Measurements from ENCODE around the gene DCUN1D4.

The DCUN1D4 gene

DNA sequence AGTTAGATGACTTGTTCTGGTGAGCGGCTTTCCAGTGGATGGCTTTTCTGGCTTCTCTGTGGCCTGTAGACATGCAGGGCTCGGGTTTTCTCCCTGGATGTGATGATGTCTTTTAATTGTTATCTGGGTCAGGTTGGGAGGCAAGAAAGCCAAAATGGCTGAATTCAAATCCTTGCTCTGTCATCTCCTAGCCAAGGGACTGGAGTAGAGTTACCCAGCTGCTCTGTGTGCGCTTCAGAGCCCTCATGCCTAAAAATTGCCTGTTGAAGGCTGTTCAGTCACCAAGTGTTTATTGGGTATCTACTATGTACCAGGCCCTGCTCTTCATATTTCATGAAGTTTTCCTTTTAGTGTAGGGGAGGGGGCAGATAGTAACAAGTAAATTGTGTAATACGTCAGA is 7.3 kb downstream of the DCUN1D4 start:
- Histone ChIP-seq H3K23ac (ENCODE audit: low read length in 2 of 2) (no peak overlapping the region), H2BK12ac (ENCODE audit: low read length in 2 of 2) (no peak overlapping the region), H4K91ac (ENCODE audit: low read length) (no peak overlapping the region), H2AFZ (ENCODE audit: low read depth, low read length) (no peak overlapping the region), H2BK15ac (ENCODE audit: low read depth, poor library complexity, severe bottlenecking) (no peak overlapping the region), H3K14ac (ENCODE audit: low read length in 2 of 2) (no peak overlapping the region), H3K79me1 (replicated peaks; ENCODE audit: low read length, poor library complexity, severe bottlenecking) (peaks cover 21% of the 10 kb centered on the region), H3K18ac (ENCODE audit: low read depth in 1 of 2, low read length in 2 of 2) (no peak overlapping the region), H3K4ac (ENCODE audit: low read depth in 1 of 2, low read length in 2 of 2) (no peak overlapping the region), H4K8ac (ENCODE audit: low read length) (no peak overlapping the region), H3K27ac (ENCODE audit: low read length, poor library complexity, severe bottlenecking) (no peak overlapping the region), H3K4me3 (ENCODE audit: insufficient read depth in 1 of 2, low read depth in 1 of 2, low read length in 2 of 2) (no peak overlapping the region), H3K36me3 (ENCODE audit: control insufficient read depth in 1 of 2, insufficient read depth in 2 of 2, low read depth in 1 of 2, low read length in 2 of 2) (peaks cover 3 to 11% of the 10 kb centered on the region in 2 experiments), H3K27me3 (ENCODE audit: control insufficient read depth in 1 of 2, insufficient read depth in 1 of 2, low read length in 2 of 2) (no peaks in the 10 kb centered on the region), H3K4me1 (ENCODE audit: control insufficient read depth, insufficient read depth, low read depth, low read length) (peaks cover 10% of the 10 kb centered on the region), H2BK120ac (ENCODE audit: low read depth, low read length) (no peak overlapping the region), H3K9ac (ENCODE audit: low read length) (no peak overlapping the region), H3K9me3 (ENCODE audit: control insufficient read depth, low read length) (no peaks in the 10 kb centered on the region), H2BK5ac (ENCODE audit: low read depth, low read length, poor library complexity, severe bottlenecking) (no peak overlapping the region), H2AK5ac (ENCODE audit: low read length, severe bottlenecking) (no peak overlapping the region), H3K4me2 (ENCODE audit: low read length, poor library complexity, severe bottlenecking) (no peak overlapping the region)
- DNase-seq: no peak
- 97% methylated on average over 4 of the region's 4 CpGs for WGBS

DNA sequence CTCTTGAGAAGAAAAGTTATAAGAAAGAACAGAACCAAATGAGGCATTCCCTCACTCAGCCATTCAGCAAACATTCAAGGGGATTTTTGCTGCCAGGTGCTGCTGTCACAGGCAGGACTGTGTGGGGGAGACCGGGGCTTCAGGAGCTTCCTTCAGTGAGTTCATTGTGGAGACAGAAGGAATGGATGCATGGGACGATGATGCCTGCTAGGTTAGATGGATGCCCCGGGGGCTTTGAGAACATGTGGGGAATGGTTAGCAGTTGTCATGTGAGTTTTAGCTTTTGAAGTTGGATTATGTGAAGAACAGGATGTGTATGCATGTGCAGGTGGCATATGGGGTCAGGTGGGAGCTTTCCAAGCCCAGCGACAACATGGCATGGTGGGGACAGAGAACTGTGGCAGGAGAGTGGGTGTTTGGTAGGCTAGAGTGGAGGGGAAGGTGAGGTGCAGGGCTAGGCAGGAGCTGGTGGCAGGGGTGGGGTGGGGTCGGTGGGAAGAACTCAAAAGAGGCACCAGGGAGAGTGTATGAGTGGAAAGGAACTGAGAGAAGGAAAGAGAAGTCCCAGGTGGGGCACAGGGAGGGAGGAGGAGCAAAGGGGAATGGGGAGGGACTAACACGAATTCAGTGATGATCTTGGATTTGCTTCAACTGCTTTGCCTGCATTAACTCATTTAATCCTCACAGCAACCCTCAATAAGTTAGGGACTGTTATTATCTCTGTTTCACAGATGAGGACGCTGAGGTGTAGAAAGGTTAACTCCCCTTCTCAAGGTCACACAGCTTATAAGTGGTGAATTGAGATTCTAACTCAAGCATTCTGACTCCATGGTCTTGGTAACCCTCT is 8.4 kb downstream of the DCUN1D4 start:
- no peak overlapping the region for H3K4me3 ChIP-seq (ENCODE audit: insufficient read depth in 1 of 2, low read depth in 1 of 2, low read length in 2 of 2)
- WGBS: 80% methylated on average over 6 of the region's 7 CpGs
- no peak overlapping the region for H3K27ac ChIP-seq (ENCODE audit: low read length, poor library complexity, severe bottlenecking)

DNA sequence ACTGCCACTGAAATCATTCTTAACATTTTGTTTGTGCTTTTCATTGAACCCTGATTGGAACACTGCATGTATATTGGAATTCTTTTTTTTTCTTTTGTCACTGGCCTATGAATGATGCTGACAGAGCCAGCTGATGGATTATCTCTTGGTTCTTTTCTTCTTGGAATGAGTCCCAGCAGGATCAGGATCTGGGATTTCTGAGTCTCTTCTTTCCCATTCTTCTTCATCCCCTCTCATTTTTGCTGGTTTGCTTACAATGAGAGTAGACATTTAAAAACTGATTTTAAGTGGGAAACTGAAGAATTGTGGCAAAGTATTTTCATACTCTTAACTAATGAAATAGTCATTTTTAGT is 9.0 kb downstream of the DCUN1D4 start:
- Histone ChIP-seq H2AFZ (ENCODE audit: low read depth, low read length) (no peak overlapping the region), H3K27ac (ENCODE audit: low read length, poor library complexity, severe bottlenecking) (no peak overlapping the region), H3K4ac (ENCODE audit: low read depth in 1 of 2, low read length in 2 of 2) (no peak overlapping the region), H2BK12ac (ENCODE audit: low read length in 2 of 2) (no peak overlapping the region), H3K27me3 (ENCODE audit: control insufficient read depth in 1 of 2, insufficient read depth in 1 of 2, low read length in 2 of 2) (no peaks in the 10 kb centered on the region), H3K4me3 (ENCODE audit: insufficient read depth in 1 of 2, low read depth in 1 of 2, low read length in 2 of 2) (no peak overlapping the region), H4K8ac (ENCODE audit: low read length) (no peak overlapping the region), H3K23ac (ENCODE audit: low read length in 2 of 2) (no peak overlapping the region), H2BK5ac (ENCODE audit: low read depth, low read length, poor library complexity, severe bottlenecking) (no peak overlapping the region), H3K14ac (ENCODE audit: low read length in 2 of 2) (no peak overlapping the region), H3K79me1 (replicated peaks; ENCODE audit: low read length, poor library complexity, severe bottlenecking) (peaks cover 28% of the 10 kb centered on the region), H4K91ac (ENCODE audit: low read length) (no peak overlapping the region), H3K4me1 (ENCODE audit: control insufficient read depth, insufficient read depth, low read depth, low read length) (peaks cover 10% of the 10 kb centered on the region), H2BK120ac (ENCODE audit: low read depth, low read length) (no peak overlapping the region), H2BK15ac (ENCODE audit: low read depth, poor library complexity, severe bottlenecking) (no peak overlapping the region), H3K9me3 (ENCODE audit: control insufficient read depth, low read length) (no peaks in the 10 kb centered on the region), H3K9ac (ENCODE audit: low read length) (no peak overlapping the region), H3K4me2 (ENCODE audit: low read length, poor library complexity, severe bottlenecking) (no peak overlapping the region), H3K18ac (ENCODE audit: low read depth in 1 of 2, low read length in 2 of 2) (no peak overlapping the region), H2AK5ac (ENCODE audit: low read length, severe bottlenecking) (no peak overlapping the region), H3K36me3 (ENCODE audit: control insufficient read depth in 1 of 2, insufficient read depth in 2 of 2, low read depth in 1 of 2, low read length in 2 of 2) (peaks cover 3 to 16% of the 10 kb centered on the region in 2 experiments)
- no peak for DNase-seq

More for the DNA sequence above, 8.4 kb downstream of the DCUN1D4 start:
- H4K91ac ChIP-seq (ENCODE audit: low read length): no peak overlapping the region
- H2AK5ac ChIP-seq (ENCODE audit: low read length, severe bottlenecking): no peak overlapping the region
- no peaks in the 10 kb centered on the region for H3K27me3 ChIP-seq (ENCODE audit: control insufficient read depth in 1 of 2, insufficient read depth in 1 of 2, low read length in 2 of 2)
- H2BK5ac ChIP-seq (ENCODE audit: low read depth, low read length, poor library complexity, severe bottlenecking): no peak overlapping the region
- H3K79me1 ChIP-seq (replicated peaks; ENCODE audit: low read length, poor library complexity, severe bottlenecking): peaks cover 28% of the 10 kb centered on the region
- no peak overlapping the region for H3K9ac ChIP-seq (ENCODE audit: low read length)
- peak overlapping the region; percentile 30 for H4K8ac ChIP-seq (ENCODE audit: low read length)
- no peak overlapping the region for H2BK15ac ChIP-seq (ENCODE audit: low read depth, poor library complexity, severe bottlenecking)
- peaks cover 3 to 11% of the 10 kb centered on the region in 2 experiments for H3K36me3 ChIP-seq (ENCODE audit: control insufficient read depth in 1 of 2, insufficient read depth in 2 of 2, low read depth in 1 of 2, low read length in 2 of 2)
- H2BK12ac ChIP-seq (ENCODE audit: low read length in 2 of 2): peak overlapping the region in 1 of 2 experiments; percentile 76
- H3K14ac ChIP-seq (ENCODE audit: low read length in 2 of 2): no peak overlapping the region
- H2AFZ ChIP-seq (ENCODE audit: low read depth, low read length): no peak overlapping the region
- H3K18ac ChIP-seq (ENCODE audit: low read depth in 1 of 2, low read length in 2 of 2): no peak overlapping the region
- H3K23ac ChIP-seq (ENCODE audit: low read length in 2 of 2): no peak overlapping the region
- H2BK120ac ChIP-seq (ENCODE audit: low read depth, low read length): no peak overlapping the region
- peaks cover 10% of the 10 kb centered on the region for H3K4me1 ChIP-seq (ENCODE audit: control insufficient read depth, insufficient read depth, low read depth, low read length)
- no peaks in the 10 kb centered on the region for H3K9me3 ChIP-seq (ENCODE audit: control insufficient read depth, low read length)
- no peak overlapping the region for H3K4me2 ChIP-seq (ENCODE audit: low read length, poor library complexity, severe bottlenecking)
- no peak for DNase-seq
- H3K4ac ChIP-seq (ENCODE audit: low read depth in 1 of 2, low read length in 2 of 2): no peak overlapping the region

DNA sequence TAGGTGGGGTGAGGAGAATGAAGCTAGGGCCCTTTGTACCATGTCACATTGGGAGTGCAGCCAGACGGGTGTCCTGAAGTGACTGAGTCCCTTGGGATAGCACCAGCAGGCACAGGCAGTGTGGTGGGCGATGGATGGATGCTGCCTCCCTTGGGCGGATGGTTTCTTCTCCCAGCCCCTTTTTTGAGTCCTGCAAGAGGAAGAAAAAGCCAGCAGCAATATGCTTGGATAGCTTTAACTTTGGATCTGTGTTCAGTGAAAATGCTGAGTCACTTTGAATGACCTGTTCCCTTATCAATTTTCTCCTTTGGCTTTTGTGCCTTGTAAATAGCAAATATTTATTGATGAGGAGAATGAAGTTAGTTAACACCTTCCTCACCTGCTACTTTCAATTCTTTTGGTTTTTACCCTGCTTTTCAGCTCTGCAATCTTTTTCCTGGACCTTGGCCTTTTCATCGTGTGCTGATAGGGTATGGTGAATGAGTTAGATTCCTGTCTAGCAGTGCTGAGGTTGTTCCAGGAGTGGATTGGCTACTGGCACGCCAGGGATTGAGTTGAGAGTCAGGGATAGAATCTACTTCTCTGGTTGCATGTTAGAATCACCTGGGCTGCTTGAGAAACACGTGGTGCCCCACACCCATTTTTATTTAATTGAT is 10.2 kb downstream of the DCUN1D4 start:
- Histone ChIP-seq H4K91ac (ENCODE audit: low read length) (no peak overlapping the region), H3K79me1 (replicated peaks; ENCODE audit: low read length, poor library complexity, severe bottlenecking) (peaks cover 33% of the 10 kb centered on the region), H3K4me3 (ENCODE audit: insufficient read depth in 1 of 2, low read depth in 1 of 2, low read length in 2 of 2) (no peak overlapping the region), H2BK5ac (ENCODE audit: low read depth, low read length, poor library complexity, severe bottlenecking) (no peak overlapping the region), H3K4me1 (ENCODE audit: control insufficient read depth, insufficient read depth, low read depth, low read length) (peaks cover 10% of the 10 kb centered on the region), H3K4me2 (ENCODE audit: low read length, poor library complexity, severe bottlenecking) (no peak overlapping the region), H2BK12ac (ENCODE audit: low read length in 2 of 2) (peak overlapping the region in 1 of 2 experiments; percentile 51), H3K14ac (ENCODE audit: low read length in 2 of 2) (no peak overlapping the region), H2BK15ac (ENCODE audit: low read depth, poor library complexity, severe bottlenecking) (no peak overlapping the region), H3K27ac (ENCODE audit: low read length, poor library complexity, severe bottlenecking) (no peak overlapping the region), H3K4ac (ENCODE audit: low read depth in 1 of 2, low read length in 2 of 2) (peak overlapping the region in 1 of 2 experiments; percentile 17), H2AK5ac (ENCODE audit: low read length, severe bottlenecking) (no peak overlapping the region), H3K27me3 (ENCODE audit: control insufficient read depth in 1 of 2, insufficient read depth in 1 of 2, low read length in 2 of 2) (no peaks in the 10 kb centered on the region), H3K36me3 (ENCODE audit: control insufficient read depth in 1 of 2, insufficient read depth in 2 of 2, low read depth in 1 of 2, low read length in 2 of 2) (peaks cover 3 to 19% of the 10 kb centered on the region in 2 experiments), H3K9ac (ENCODE audit: low read length) (peak overlapping the region; percentile 53), H3K23ac (ENCODE audit: low read length in 2 of 2) (no peak overlapping the region), H2AFZ (ENCODE audit: low read depth, low read length) (no peak overlapping the region), H3K18ac (ENCODE audit: low read depth in 1 of 2, low read length in 2 of 2) (peak overlapping the region in 1 of 2 experiments; percentile 16), H4K8ac (ENCODE audit: low read length) (no peak overlapping the region), H2BK120ac (ENCODE audit: low read depth, low read length) (no peak overlapping the region), H3K9me3 (ENCODE audit: control insufficient read depth, low read length) (no peaks in the 10 kb centered on the region)
- WGBS: 75% methylated on average over 6 of the region's 6 CpGs
- peak; percentile 23 for DNase-seq

Data from mesenchymal stem cell (in vitro differentiated cells and primary cell).